GM18526 (cell line): ENCODE data around the gene KCTD19.

ENCODE experiments used
- POLR2A ChIP-seq: IDR thresholded peaks from 3 replicates; pipeline ENCODE4 v1.6.1; 2011; ENCODE audit not compliant: insufficient read length; ENCODE audit errors: extremely low read depth

Gene KCTD19

GRCh38 chr16:67333315-67333714 is 6.8 kb upstream of the KCTD19 start:
- TF ChIP-seq POLR2A: no peak

- no peak for TF ChIP-seq POLR2A
Measured at GRCh38 chr16:67329901-67330300, 3.4 kb upstream of the KCTD19 start.

GRCh38 chr16:67327743-67328142 is 1.2 kb upstream of the KCTD19 start:
- no peak for TF ChIP-seq POLR2A

GRCh38 chr16:67326115-67326471 is 448 bp downstream of the KCTD19 start:
- TF ChIP-seq POLR2A: no peak

GRCh38 chr16:67317853-67318252 is 8.7 kb downstream of the KCTD19 start:
- TF ChIP-seq POLR2A: no peak

- TF ChIP-seq POLR2A: no peak
Measured at GRCh38 chr16:67312719-67313118, 13.8 kb downstream of the KCTD19 start.

- no peak for TF ChIP-seq POLR2A
Measured at GRCh38 chr16:67311607-67312488, 14.7 kb downstream of the KCTD19 start.

- TF ChIP-seq POLR2A: no peak
Measured at GRCh38 chr16:67310561-67310960, 16.0 kb downstream of the KCTD19 start.

GRCh38 chr16:67305216-67306071 is 21.1 kb downstream of the KCTD19 start:
- TF ChIP-seq POLR2A: no peak

GRCh38 chr16:67304020-67304419 is 22.5 kb downstream of the KCTD19 start:
- no peak for TF ChIP-seq POLR2A

GRCh38 chr16:67302970-67303369 is 23.6 kb downstream of the KCTD19 start:
- no peak for TF ChIP-seq POLR2A

- TF ChIP-seq POLR2A: no peak
Measured at GRCh38 chr16:67302076-67302475, 24.5 kb downstream of the KCTD19 start.

- no peak for TF ChIP-seq POLR2A
Measured at GRCh38 chr16:67301080-67301782, 25.3 kb downstream of the KCTD19 start.

GRCh38 chr16:67299269-67299668 is 27.3 kb downstream of the KCTD19 start:
- TF ChIP-seq POLR2A: no peak

- no peak for TF ChIP-seq POLR2A
Measured at GRCh38 chr16:67298277-67298676, 28.3 kb downstream of the KCTD19 start.
